ENCODE data around the gene LRP2BP. TPM values are rescaled to one million over a fixed set of nuclear protein-coding genes. Genes with fewer than 3 reads are reported as not detected.

Gene LRP2BP
- total and polyA plus RNA-seq, 9 donors: 1.8 to 6.7 (median 3.4) TPM

GRCh38 chr4:185346975-185347601 lies 48.6 kb downstream of the LRP2BP start:
- no peak overlapping the region for H3K4me3 ChIP-seq (ENCODE audit: low read length)
- H3K36me3 ChIP-seq (ENCODE audit: control insufficient read depth, insufficient read depth, low read length): peaks cover 7% of the 10 kb centered on the region
- no peak overlapping the region for H3K27ac ChIP-seq (ENCODE audit: low read length)

GRCh38 chr4:185344743-185345538 lies 50.8 kb downstream of the LRP2BP start:
- no peak for DNase-seq
- Histone ChIP-seq H3K4me1 (ENCODE audit: control insufficient read depth, insufficient read depth, low read length) (peaks cover 4% of the 10 kb centered on the region), H3K4me3 (ENCODE audit: low read length) (no peak overlapping the region), H3K9me3 (replicated peaks; ENCODE audit: control insufficient read depth, low read depth, low read length) (no peaks in the 10 kb centered on the region), H3K27ac (ENCODE audit: low read length) (peak overlapping the region; percentile 29), H3K27me3 (ENCODE audit: control insufficient read depth, insufficient read depth, low read length) (no peaks in the 10 kb centered on the region), H3K36me3 (ENCODE audit: control insufficient read depth, insufficient read depth, low read length) (peaks cover 5% of the 10 kb centered on the region)
- WGBS (ENCODE audit: insufficient coverage): no CpG with 5 or more reads among the region's 6 CpGs

More at GRCh38 chr4:185346975-185347601, 48.6 kb downstream of the LRP2BP start:
- H3K9me3 ChIP-seq (replicated peaks; ENCODE audit: control insufficient read depth, low read depth, low read length): no peaks in the 10 kb centered on the region
- no peak for DNase-seq
- H3K27me3 ChIP-seq (ENCODE audit: control insufficient read depth, insufficient read depth, low read length): no peaks in the 10 kb centered on the region
- WGBS (ENCODE audit: insufficient coverage): 87% methylated on average over 6 of the region's 14 CpGs
- peaks cover 4% of the 10 kb centered on the region for H3K4me1 ChIP-seq (ENCODE audit: control insufficient read depth, insufficient read depth, low read length)

GRCh38 chr4:185343726-185344581 lies 51.8 kb downstream of the LRP2BP start:
- H3K9me3 ChIP-seq (replicated peaks; ENCODE audit: control insufficient read depth, low read depth, low read length): no peaks in the 10 kb centered on the region
- H3K27me3 ChIP-seq (ENCODE audit: control insufficient read depth, insufficient read depth, low read length): no peaks in the 10 kb centered on the region
- H3K4me1 ChIP-seq (ENCODE audit: control insufficient read depth, insufficient read depth, low read length): peaks cover 4% of the 10 kb centered on the region
- H3K4me3 ChIP-seq (ENCODE audit: low read length): no peak overlapping the region
- peak overlapping the region; percentile 29 for H3K27ac ChIP-seq (ENCODE audit: low read length)
- DNase-seq: peak; percentile 32
- peaks cover 5% of the 10 kb centered on the region for H3K36me3 ChIP-seq (ENCODE audit: control insufficient read depth, insufficient read depth, low read length)
- WGBS (ENCODE audit: insufficient coverage): 24% methylated on average over 7 of the region's 15 CpGs

- peaks cover 3% of the 10 kb centered on the region for H3K36me3 ChIP-seq (ENCODE audit: control insufficient read depth, insufficient read depth, low read length)
- H3K4me1 ChIP-seq (ENCODE audit: control insufficient read depth, insufficient read depth, low read length): peaks cover 4% of the 10 kb centered on the region
- DNase-seq: no peak
- H3K9me3 ChIP-seq (replicated peaks; ENCODE audit: control insufficient read depth, low read depth, low read length): peaks cover 3% of the 10 kb centered on the region
- H3K27me3 ChIP-seq (ENCODE audit: control insufficient read depth, insufficient read depth, low read length): no peaks in the 10 kb centered on the region
- WGBS (ENCODE audit: insufficient coverage): no CpG with 5 or more reads among the region's 6 CpGs
- no peak overlapping the region for H3K27ac ChIP-seq (ENCODE audit: low read length)
- H3K4me3 ChIP-seq (ENCODE audit: low read length): no peak overlapping the region
Measured at GRCh38 chr4:185341841-185342240, 53.9 kb downstream of the LRP2BP start.

GRCh38 chr4:185341377-185341776 lies 54.3 kb downstream of the LRP2BP start:
- Histone ChIP-seq H3K27me3 (ENCODE audit: control insufficient read depth, insufficient read depth, low read length) (no peaks in the 10 kb centered on the region), H3K4me3 (ENCODE audit: low read length) (no peak overlapping the region), H3K4me1 (ENCODE audit: control insufficient read depth, insufficient read depth, low read length) (peaks cover 4% of the 10 kb centered on the region), H3K36me3 (ENCODE audit: control insufficient read depth, insufficient read depth, low read length) (peaks cover 3% of the 10 kb centered on the region), H3K27ac (ENCODE audit: low read length) (no peak overlapping the region), H3K9me3 (replicated peaks; ENCODE audit: control insufficient read depth, low read depth, low read length) (peaks cover 3% of the 10 kb centered on the region)
- 60% methylated on average over 1 of the region's 2 CpGs for WGBS (ENCODE audit: insufficient coverage)
- DNase-seq: no peak

- no peak for DNase-seq
- 83% methylated on average over 1 of the region's 3 CpGs for WGBS (ENCODE audit: insufficient coverage)
- Histone ChIP-seq H3K4me1 (ENCODE audit: control insufficient read depth, insufficient read depth, low read length) (peaks cover 4% of the 10 kb centered on the region), H3K27ac (ENCODE audit: low read length) (no peak overlapping the region), H3K9me3 (replicated peaks; ENCODE audit: control insufficient read depth, low read depth, low read length) (peaks cover 3% of the 10 kb centered on the region), H3K4me3 (ENCODE audit: low read length) (no peak overlapping the region), H3K36me3 (ENCODE audit: control insufficient read depth, insufficient read depth, low read length) (peaks cover 3% of the 10 kb centered on the region), H3K27me3 (ENCODE audit: control insufficient read depth, insufficient read depth, low read length) (no peaks in the 10 kb centered on the region)
Measured at GRCh38 chr4:185339941-185340340, 55.8 kb downstream of the LRP2BP start.

- Histone ChIP-seq H3K4me3 (ENCODE audit: low read length) (no peak overlapping the region), H3K9me3 (replicated peaks; ENCODE audit: control insufficient read depth, low read depth, low read length) (peaks cover 3% of the 10 kb centered on the region), H3K27ac (ENCODE audit: low read length) (no peak overlapping the region), H3K27me3 (ENCODE audit: control insufficient read depth, insufficient read depth, low read length) (no peaks in the 10 kb centered on the region), H3K4me1 (ENCODE audit: control insufficient read depth, insufficient read depth, low read length) (no peaks in the 10 kb centered on the region), H3K36me3 (ENCODE audit: control insufficient read depth, insufficient read depth, low read length) (no peaks in the 10 kb centered on the region)
- DNase-seq: no peak
- 100% methylated on average over 1 of the region's 1 CpG for WGBS (ENCODE audit: insufficient coverage)
Measured at GRCh38 chr4:185335579-185335978, 60.1 kb downstream of the LRP2BP start.

- no peak overlapping the region for H3K27ac ChIP-seq (ENCODE audit: low read length)
- H3K4me3 ChIP-seq (ENCODE audit: low read length): no peak overlapping the region
- no peaks in the 10 kb centered on the region for H3K27me3 ChIP-seq (ENCODE audit: control insufficient read depth, insufficient read depth, low read length)
- no peaks in the 10 kb centered on the region for H3K4me1 ChIP-seq (ENCODE audit: control insufficient read depth, insufficient read depth, low read length)
- no peak for DNase-seq
- H3K36me3 ChIP-seq (ENCODE audit: control insufficient read depth, insufficient read depth, low read length): no peaks in the 10 kb centered on the region
- no CpG with 5 or more reads among the region's 4 CpGs for WGBS (ENCODE audit: insufficient coverage)
- peaks cover 3% of the 10 kb centered on the region for H3K9me3 ChIP-seq (replicated peaks; ENCODE audit: control insufficient read depth, low read depth, low read length)
Measured at GRCh38 chr4:185334326-185334725, 61.4 kb downstream of the LRP2BP start.

- H3K36me3 ChIP-seq (ENCODE audit: control insufficient read depth, insufficient read depth, low read length): no peaks in the 10 kb centered on the region
- no CpG with 5 or more reads among the region's 3 CpGs for WGBS (ENCODE audit: insufficient coverage)
- no peak for DNase-seq
Measured at GRCh38 chr4:185332575-185333464, 62.9 kb downstream of the LRP2BP start.

More at GRCh38 chr4:185332575-185333464, 62.9 kb downstream of the LRP2BP start:
- Histone ChIP-seq H3K4me3 (ENCODE audit: low read length) (no peak overlapping the region), H3K4me1 (ENCODE audit: control insufficient read depth, insufficient read depth, low read length) (no peaks in the 10 kb centered on the region), H3K9me3 (replicated peaks; ENCODE audit: control insufficient read depth, low read depth, low read length) (no peaks in the 10 kb centered on the region), H3K27ac (ENCODE audit: low read length) (no peak overlapping the region), H3K27me3 (ENCODE audit: control insufficient read depth, insufficient read depth, low read length) (no peaks in the 10 kb centered on the region)
